PC-9 (cell line): ENCODE measurements around the gene MYOZ2.

Source experiments
- CTCF ChIP-seq: fragments of 200-600 bp; sonication (generic); conservative IDR thresholded peaks from 2 replicates; pipeline ENCODE4 v1.6.1; 2017; ENCODE audit warnings: mixed run types, antibody characterized with exemption, mild to moderate bottlenecking, moderate library complexity
- EZH2 ChIP-seq: fragments of 200-600 bp; sonication (generic); IDR thresholded peaks from 2 replicates; pipeline ENCODE4 v1.8.0; 2017; ENCODE audit warnings: antibody characterized with exemption, low read depth

- TF ChIP-seq CTCF: no peak
- no peak for TF ChIP-seq EZH2
Observed at GRCh38 chr4:119207051-119207450, 71.4 kb downstream of the MYOZ2 start.
